HepG2 (cell line): ENCODE results near the gene CAB39. TPM values are rescaled to one million over a fixed set of nuclear protein-coding genes. Genes with fewer than 3 reads are reported as not detected.

ENCODE experiments used
- ATAC-seq: fragments of 200-7000 bp; cut with Tn5 transposase; 3 replicates; pipeline ENCODE4 v1.9.1; 2020; ENCODE audit warnings: mild to moderate bottlenecking, moderate library complexity
- BruUV-seq: library from RNA; stranded (reverse); fragments of 400-500 nt; replicated peaks from 2 replicates; lab custom pipeline; 2021; lab: Mats Ljungman, UMichigan
- CTCF ChIA-PET: fragments of 300-600 bp; formaldehyde crosslinking; extraction: SDS; loops from one replicate; lab custom pipeline; 2021; ENCODE audit warnings: low total read pairs, inconsistent platforms, low intra/inter-chr PET ratio; lab: Yijun Ruan, JAX
- POLR2A ChIA-PET: fragments of 350-600 bp; sonication (Branson Sonifier 250); formaldehyde crosslinking; loops from one replicate; lab custom pipeline; 2020; ENCODE audit warnings: antibody characterized with exemption, inconsistent platforms; lab: Yijun Ruan, JAX
- DNase-seq: peaks from one replicate; pipeline ENCODE4 v3.0.0-alpha.2; 2015; ENCODE audit warnings: low spot score
- FAIRE-seq: peaks from 3 replicates; lab custom pipeline; 2011; peaks lifted over from hg19 to GRCh38; lab: Jason Lieb, UNC
- H2AFZ ChIP-seq: one replicate; pipeline ENCODE4 v1.6.1; 2011; ENCODE audit warnings: low read length, inconsistent platforms
- H3K27ac ChIP-seq: fragments of 300-600 bp; 3 replicates; pipeline ENCODE4 v1.8.0; 2011; ENCODE audit warnings: mixed run types, mild to moderate bottlenecking, mixed read lengths, low read length, inconsistent platforms; ENCODE audit not compliant: insufficient read depth; ENCODE audit errors: extremely low read length
- H3K27me3 ChIP-seq, 2 experiments: fragments of 200-600 bp in 1 of 2; 2 replicates in 1 of 2; 3 replicates in 1 of 2; pipeline versions ENCODE4 v1.6.0 to v1.8.0; 2011; ENCODE audit warnings: low read length in 2 of 2, mild to moderate bottlenecking in 2 of 2, moderate library complexity in 2 of 2, inconsistent platforms in 1 of 2; ENCODE audit not compliant: insufficient read depth in 2 of 2, control insufficient read depth in 1 of 2
- H3K36me3 ChIP-seq, 2 experiments: fragments of 200-600 bp in 1 of 2; replicated peaks in 1 of 2; 2 replicates in 1 of 2; 3 replicates in 1 of 2; pipeline versions ENCODE4 v1.5.1 to v1.8.0; 2011; ENCODE audit warnings: low read length in 2 of 2, inconsistent platforms in 1 of 2; ENCODE audit not compliant: insufficient read depth in 2 of 2, control insufficient read depth in 1 of 2
- H3K4me1 ChIP-seq: 2 replicates; pipeline ENCODE4 v1.5.1; 2012; ENCODE audit warnings: low read length, inconsistent platforms; ENCODE audit not compliant: insufficient read depth
- H3K4me2 ChIP-seq: 2 replicates; pipeline ENCODE4 v1.6.0; 2011; ENCODE audit warnings: low read depth, low read length, inconsistent platforms
- H3K4me3 ChIP-seq, 3 experiments: fragments of 200-600 bp in 1 of 3; sonication (generic), shearing (Covaris generic) in 1 of 3; replicated peaks in 1 of 3; 2 replicates each; pipeline ENCODE4 v1.5.1; 2011 to 2016; ENCODE audit warnings: low read length in 3 of 3, inconsistent platforms in 2 of 3, low read depth in 2 of 3, mild to moderate bottlenecking in 2 of 3, control low read depth in 1 of 3, mixed read lengths in 1 of 3; ENCODE audit not compliant: insufficient read depth in 1 of 3
- H3K79me2 ChIP-seq: one replicate; pipeline ENCODE4 v1.6.1; 2011; ENCODE audit warnings: low read length, inconsistent platforms; ENCODE audit not compliant: insufficient read depth
- H3K9ac ChIP-seq: 2 replicates; pipeline ENCODE4 v1.6.0; 2011; ENCODE audit warnings: mild to moderate bottlenecking, low read depth, low read length, inconsistent platforms; ENCODE audit not compliant: insufficient read depth
- H3K9me3 ChIP-seq: 2 replicates; pipeline ENCODE4 v1.5.1; 2012; ENCODE audit warnings: mild to moderate bottlenecking, low read length
- H4K20me1 ChIP-seq: 2 replicates; pipeline ENCODE4 v1.6.0; 2011; ENCODE audit warnings: inconsistent platforms, mild to moderate bottlenecking, low read length, moderate library complexity; ENCODE audit not compliant: insufficient read depth
- KLF6 ChIP-seq: IDR thresholded peaks from 2 replicates; pipeline ENCODE4 v1.8.0; 2016; ENCODE audit warnings: missing biosample characterization, missing genetic modification reagents
- MAFF ChIP-seq: IDR thresholded peaks from 2 replicates; pipeline ENCODE4 v1.6.1; 2011; ENCODE audit warnings: low read depth, low read length, improper control_type of control experiment
- MAFK ChIP-seq, 2 experiments: IDR thresholded peaks in 1 of 2; conservative IDR thresholded peaks in 1 of 2; 2 replicates each; pipeline ENCODE4 v1.6.1; 2011; ENCODE audit warnings: improper control_type of control experiment in 2 of 2, low read length in 2 of 2
- MYC ChIP-seq: sonication (generic); formaldehyde crosslinking; IDR thresholded peaks from 2 replicates; pipeline ENCODE4 v1.9.0; 2021; ENCODE audit warnings: missing genetic modification reagents, borderline replicate concordance
- PHB2 ChIP-seq: fragments of 450-650 bp; IDR thresholded peaks from 2 replicates; pipeline ENCODE4 v1.6.1; 2018; ENCODE audit not compliant: partially characterized antibody
- TBX3 ChIP-seq: fragments of 450-650 bp; IDR thresholded peaks from 2 replicates; pipeline ENCODE4 v1.6.1; 2017; ENCODE audit warnings: antibody characterized with exemption, mild to moderate bottlenecking, inconsistent platforms, borderline replicate concordance
- ZFP62 ChIP-seq: sonication (generic); formaldehyde crosslinking; IDR thresholded peaks from 2 replicates; pipeline ENCODE4 v1.4.0; 2020; ENCODE audit warnings: missing genetic modification reagents
- WGBS: methylation state at CpG from one replicate; pipeline ENCODE4 v1.1.6; 2017; ENCODE audit warnings: low lambda C conversion rate; 5-methylcytosine and 5-hydroxymethylcytosine counted together
- in situ Hi-C: cut with HindIII; loops from 2 replicates; pipeline ENCODE4 v1.10.0; 2017; ENCODE audit warnings: low pct_unique_long_range_greater_than_20kb; ENCODE audit not compliant: extremely low pct_ligation_motif_present
- intact Hi-C: fragments of 100-400 bp; cut with micrococcal nuclease; formaldehyde crosslinking; loops from one replicate; pipeline ENCODE4 v1.10.0; 2022; ENCODE audit not compliant: unreplicated experiment
- polyA plus RNA-seq, 8 experiments: library from polyadenylated mRNA; depleted of rRNA in 3 of 8; stranded (reverse) in 7 of 8; unstranded in 1 of 8; fragments of >200 nt; fragmentation: Illumina TruSeq in 4 of 8; extraction: Trizol in 4 of 8; gene quantifications; 2 replicates each; pipeline versions ENCODE4 v1.2.1 to v1.2.3, GENCODE V29; 2011 to 2016; ENCODE audit warnings: low read depth in 4 of 8, missing spikeins in 1 of 8, mixed read lengths in 1 of 8; ENCODE audit not compliant: insufficient read depth in 1 of 8
- total RNA-seq, 5 experiments: library from RNA; depleted of rRNA; stranded (reverse); fragments of >200 nt; fragmentation: Illumina TruSeq; extraction: Trizol; gene quantifications; 2 replicates each; pipeline ENCODE4 v1.2.3, GENCODE V29; 2016; ENCODE audit warnings: low read depth in 1 of 5
- TF ChIP-seq, protein P1 (sequence below): fragments of 450-650 bp; IDR thresholded peaks from 2 replicates; pipeline ENCODE4 v1.6.1; 2017
- TF ChIP-seq, protein P2 (sequence below): sonication (generic); formaldehyde crosslinking; IDR thresholded peaks from 2 replicates; pipeline ENCODE4 v1.4.0; 2020; ENCODE audit warnings: mild to moderate bottlenecking, missing genetic modification reagents
- TF ChIP-seq, protein P3 (sequence below): sonication (generic); formaldehyde crosslinking; IDR thresholded peaks from 2 replicates; pipeline ENCODE4 v1.4.0; 2020; ENCODE audit warnings: low read depth, mild to moderate bottlenecking, missing genetic modification reagents
- TF ChIP-seq, protein P4 (sequence below): sonication (generic); formaldehyde crosslinking; IDR thresholded peaks from 2 replicates; pipeline ENCODE4 v1.8.0; 2022; ENCODE audit warnings: missing genetic modification reagents, mild to moderate bottlenecking, inconsistent platforms, borderline replicate concordance

Gene CAB39
- total and polyA plus RNA-seq, 2 of the 13 experiments (the other 11 are each of a cell fraction or from before 2014, with no cell fraction given) = 19.3 to 45.3 TPM

DNA sequence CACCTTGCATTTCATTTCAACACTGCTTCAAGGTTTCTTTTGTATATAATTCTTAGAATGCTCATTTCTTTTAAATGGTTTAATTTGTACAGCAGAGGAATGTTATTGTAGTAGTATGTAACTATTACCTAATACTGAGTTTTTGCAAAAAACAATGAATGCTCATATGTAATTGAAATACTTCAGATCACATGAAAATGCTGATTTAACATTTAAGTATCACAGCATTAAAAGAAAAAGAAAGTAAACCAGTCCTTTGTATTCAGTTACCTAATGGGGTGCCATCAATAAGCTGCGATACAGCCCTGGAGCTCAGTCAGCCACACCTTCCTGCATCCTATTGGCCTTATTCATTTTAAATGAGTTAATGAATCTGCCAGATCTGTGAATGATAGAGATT lies 106.8 kb downstream of the CAB39 start:
- Histone ChIP-seq H2AFZ (no peak overlapping the region), H4K20me1 (no peaks in the 10 kb centered on the region), H3K9me3 (no peaks in the 10 kb centered on the region), H3K79me2 (no peaks in the 10 kb centered on the region), H3K36me3 (peaks cover 12 to 36% of the 10 kb centered on the region in 2 experiments; a peak in 4 of 5 replicates), H3K27me3 (no peaks in the 10 kb centered on the region), H3K4me2 (no peak overlapping the region), H3K27ac (no peak overlapping the region), H3K4me3 (no peak overlapping the region), H3K9ac (no peak overlapping the region), H3K4me1 (no peaks in the 10 kb centered on the region)
- no peak for ATAC-seq
- POLR2A ChIA-PET = no interaction called here
- WGBS = 97% methylated on average over 1 of the region's 1 CpG
- in situ Hi-C loops (loop anchor here (25.0 kb wide), 1 partner anchor 807 kb away; no protein-coding TSS in a partner anchor), intact Hi-C loops (no loop called here)
- TF ChIP-seq, protein P1, sequence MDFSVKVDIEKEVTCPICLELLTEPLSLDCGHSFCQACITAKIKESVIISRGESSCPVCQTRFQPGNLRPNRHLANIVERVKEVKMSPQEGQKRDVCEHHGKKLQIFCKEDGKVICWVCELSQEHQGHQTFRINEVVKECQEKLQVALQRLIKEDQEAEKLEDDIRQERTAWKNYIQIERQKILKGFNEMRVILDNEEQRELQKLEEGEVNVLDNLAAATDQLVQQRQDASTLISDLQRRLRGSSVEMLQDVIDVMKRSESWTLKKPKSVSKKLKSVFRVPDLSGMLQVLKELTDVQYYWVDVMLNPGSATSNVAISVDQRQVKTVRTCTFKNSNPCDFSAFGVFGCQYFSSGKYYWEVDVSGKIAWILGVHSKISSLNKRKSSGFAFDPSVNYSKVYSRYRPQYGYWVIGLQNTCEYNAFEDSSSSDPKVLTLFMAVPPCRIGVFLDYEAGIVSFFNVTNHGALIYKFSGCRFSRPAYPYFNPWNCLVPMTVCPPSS = no peak
- peak; percentile 42; the same call in 1 of the 2 replicates for TF ChIP-seq MAFF
- TF ChIP-seq PHB2 = no peak
- TF ChIP-seq, protein P2, sequence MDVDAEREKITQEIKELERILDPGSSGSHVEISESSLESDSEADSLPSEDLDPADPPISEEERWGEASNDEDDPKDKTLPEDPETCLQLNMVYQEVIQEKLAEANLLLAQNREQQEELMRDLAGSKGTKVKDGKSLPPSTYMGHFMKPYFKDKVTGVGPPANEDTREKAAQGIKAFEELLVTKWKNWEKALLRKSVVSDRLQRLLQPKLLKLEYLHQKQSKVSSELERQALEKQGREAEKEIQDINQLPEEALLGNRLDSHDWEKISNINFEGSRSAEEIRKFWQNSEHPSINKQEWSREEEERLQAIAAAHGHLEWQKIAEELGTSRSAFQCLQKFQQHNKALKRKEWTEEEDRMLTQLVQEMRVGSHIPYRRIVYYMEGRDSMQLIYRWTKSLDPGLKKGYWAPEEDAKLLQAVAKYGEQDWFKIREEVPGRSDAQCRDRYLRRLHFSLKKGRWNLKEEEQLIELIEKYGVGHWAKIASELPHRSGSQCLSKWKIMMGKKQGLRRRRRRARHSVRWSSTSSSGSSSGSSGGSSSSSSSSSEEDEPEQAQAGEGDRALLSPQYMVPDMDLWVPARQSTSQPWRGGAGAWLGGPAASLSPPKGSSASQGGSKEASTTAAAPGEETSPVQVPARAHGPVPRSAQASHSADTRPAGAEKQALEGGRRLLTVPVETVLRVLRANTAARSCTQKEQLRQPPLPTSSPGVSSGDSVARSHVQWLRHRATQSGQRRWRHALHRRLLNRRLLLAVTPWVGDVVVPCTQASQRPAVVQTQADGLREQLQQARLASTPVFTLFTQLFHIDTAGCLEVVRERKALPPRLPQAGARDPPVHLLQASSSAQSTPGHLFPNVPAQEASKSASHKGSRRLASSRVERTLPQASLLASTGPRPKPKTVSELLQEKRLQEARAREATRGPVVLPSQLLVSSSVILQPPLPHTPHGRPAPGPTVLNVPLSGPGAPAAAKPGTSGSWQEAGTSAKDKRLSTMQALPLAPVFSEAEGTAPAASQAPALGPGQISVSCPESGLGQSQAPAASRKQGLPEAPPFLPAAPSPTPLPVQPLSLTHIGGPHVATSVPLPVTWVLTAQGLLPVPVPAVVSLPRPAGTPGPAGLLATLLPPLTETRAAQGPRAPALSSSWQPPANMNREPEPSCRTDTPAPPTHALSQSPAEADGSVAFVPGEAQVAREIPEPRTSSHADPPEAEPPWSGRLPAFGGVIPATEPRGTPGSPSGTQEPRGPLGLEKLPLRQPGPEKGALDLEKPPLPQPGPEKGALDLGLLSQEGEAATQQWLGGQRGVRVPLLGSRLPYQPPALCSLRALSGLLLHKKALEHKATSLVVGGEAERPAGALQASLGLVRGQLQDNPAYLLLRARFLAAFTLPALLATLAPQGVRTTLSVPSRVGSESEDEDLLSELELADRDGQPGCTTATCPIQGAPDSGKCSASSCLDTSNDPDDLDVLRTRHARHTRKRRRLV = no peak
- no peak for TF ChIP-seq TBX3
- TF ChIP-seq KLF6 (CRISPR knock-in tag) = no peak
- TF ChIP-seq ZFP62 = no peak
- peak; percentile 53 to 54; a peak in 2 of 4 replicates for TF ChIP-seq MAFK (conservative IDR thresholded peaks at IDR 0.05 in 1 of 2, IDR thresholded peaks at IDR 0.05 in 1 of 2; ENCODE audit: low read length in 2 of 2)
- TF ChIP-seq, protein P3, sequence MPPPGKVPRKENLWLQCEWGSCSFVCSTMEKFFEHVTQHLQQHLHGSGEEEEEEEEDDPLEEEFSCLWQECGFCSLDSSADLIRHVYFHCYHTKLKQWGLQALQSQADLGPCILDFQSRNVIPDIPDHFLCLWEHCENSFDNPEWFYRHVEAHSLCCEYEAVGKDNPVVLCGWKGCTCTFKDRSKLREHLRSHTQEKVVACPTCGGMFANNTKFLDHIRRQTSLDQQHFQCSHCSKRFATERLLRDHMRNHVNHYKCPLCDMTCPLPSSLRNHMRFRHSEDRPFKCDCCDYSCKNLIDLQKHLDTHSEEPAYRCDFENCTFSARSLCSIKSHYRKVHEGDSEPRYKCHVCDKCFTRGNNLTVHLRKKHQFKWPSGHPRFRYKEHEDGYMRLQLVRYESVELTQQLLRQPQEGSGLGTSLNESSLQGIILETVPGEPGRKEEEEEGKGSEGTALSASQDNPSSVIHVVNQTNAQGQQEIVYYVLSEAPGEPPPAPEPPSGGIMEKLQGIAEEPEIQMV (CRISPR knock-in tag) = no peak
- no peak for TF ChIP-seq MYC (CRISPR knock-in tag)
- TF ChIP-seq, protein P4, sequence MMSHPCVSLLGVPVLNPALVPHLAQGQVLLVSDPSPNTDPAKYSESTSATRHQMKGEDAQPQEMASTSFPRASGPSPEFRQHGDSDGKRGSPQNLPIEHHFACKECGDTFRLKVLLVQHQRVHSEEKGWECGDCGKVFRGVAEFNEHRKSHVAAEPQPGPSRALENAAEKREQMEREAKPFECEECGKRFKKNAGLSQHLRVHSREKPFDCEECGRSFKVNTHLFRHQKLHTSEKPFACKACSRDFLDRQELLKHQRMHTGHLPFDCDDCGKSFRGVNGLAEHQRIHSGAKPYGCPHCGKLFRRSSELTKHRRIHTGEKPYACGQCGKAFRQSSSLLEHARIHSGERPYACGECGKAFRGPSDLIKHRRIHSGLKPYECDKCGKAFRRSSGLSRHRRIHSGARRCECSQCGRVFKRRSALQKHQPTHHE (CRISPR knock-in tag) = no peak
- CTCF ChIA-PET = no interaction called here
- no peak for FAIRE-seq
- no peak for DNase-seq
- TSS peak; percentile 19 for BruUV-seq
